Glomerular visceral epithelial cell (primary cell): ENCODE results near the gene TES.
"Not testable (repeated sequence)": the region's sequence is repeated elsewhere in the genome, so short reads cannot be mapped to it uniquely, and the experiment has no call there.

Experiments used
- DNase-seq: peaks from one replicate; pipeline ENCODE4 v3.0.0-alpha.2; 2016; ENCODE audit errors: extremely low spot score

The TES gene

GRCh38 chr7:116242759-116243158 lies 32.4 kb downstream of the TES start:
- no peak for DNase-seq

- DNase-seq = not testable (repeated sequence)
Observed at GRCh38 chr7:116244803-116245202, 34.5 kb downstream of the TES start.

DNA sequence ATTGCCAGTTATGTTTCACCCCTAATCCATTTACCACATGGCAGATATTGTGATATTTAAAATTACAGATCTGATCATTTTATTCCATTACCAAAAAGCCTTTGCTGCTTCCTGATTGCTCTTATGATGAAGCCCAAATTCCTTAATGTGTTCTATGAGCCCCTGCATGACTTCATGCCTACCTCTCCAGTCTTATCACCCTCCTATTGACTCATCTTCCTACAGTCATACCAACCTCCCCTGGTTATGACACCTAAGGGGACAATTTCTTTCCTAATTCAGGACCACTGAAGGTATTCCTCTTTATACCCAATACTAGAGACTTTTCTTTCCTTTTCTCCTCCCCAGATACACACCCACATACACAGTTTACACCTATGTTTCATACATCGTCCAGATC lies 36.0 kb downstream of the TES start:
- DNase-seq = no peak

DNA sequence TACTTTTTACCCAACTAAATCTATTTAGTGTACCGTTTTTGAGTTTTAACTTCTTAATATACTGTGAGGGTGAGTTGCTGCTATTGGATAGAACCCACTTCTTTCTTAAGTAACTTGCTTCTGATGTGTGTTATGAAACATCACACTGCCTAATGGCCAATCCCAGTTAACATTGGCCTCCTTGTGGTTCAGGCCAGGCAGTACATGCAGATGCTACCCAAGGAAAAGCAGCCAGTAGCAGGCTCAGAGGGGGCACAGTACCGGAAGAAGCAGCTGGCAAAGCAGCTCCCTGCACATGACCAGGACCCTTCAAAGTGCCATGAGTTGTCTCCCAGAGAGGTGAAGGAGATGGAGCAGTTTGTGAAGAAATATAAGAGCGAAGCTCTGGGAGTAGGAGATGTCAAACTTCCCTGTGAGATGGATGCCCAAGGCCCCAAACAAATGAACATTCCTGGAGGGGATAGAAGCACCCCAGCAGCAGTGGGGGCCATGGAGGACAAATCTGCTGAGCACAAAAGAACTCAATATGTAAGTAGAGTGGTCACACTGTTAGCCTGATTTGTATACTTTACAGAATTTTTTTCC lies 39.7 kb downstream of the TES start:
- peak; percentile 28 for DNase-seq

DNA sequence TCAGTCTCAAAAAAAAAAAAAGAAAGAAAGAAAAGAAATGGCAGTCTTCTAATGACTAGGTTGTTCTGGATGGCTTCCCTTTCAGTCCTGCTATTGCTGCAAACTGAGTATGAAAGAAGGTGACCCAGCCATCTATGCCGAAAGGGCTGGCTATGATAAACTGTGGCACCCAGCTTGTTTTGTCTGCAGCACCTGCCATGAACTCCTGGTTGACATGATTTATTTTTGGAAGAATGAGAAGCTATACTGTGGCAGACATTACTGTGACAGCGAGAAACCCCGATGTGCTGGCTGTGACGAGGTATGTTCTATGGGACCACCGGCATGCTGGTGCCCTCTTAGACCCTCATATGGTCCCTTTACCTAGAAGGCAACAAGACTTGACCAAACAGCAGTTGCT lies 41.3 kb downstream of the TES start:
- DNase-seq = no peak

DNA sequence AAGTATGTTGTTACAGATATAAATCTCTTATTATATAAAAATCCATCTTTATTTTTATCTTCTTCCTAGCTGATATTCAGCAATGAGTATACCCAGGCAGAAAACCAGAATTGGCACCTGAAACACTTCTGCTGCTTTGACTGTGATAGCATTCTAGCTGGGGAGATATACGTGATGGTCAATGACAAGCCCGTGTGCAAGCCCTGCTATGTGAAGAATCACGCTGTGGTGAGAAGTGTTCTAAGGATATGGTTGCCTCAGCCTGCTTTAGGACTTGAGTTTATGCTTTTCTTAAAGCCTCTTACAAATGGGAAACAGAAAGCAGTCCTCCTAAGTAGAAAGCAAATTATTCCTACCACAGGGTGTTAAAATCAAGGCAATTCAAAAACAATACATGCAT lies 41.9 kb downstream of the TES start:
- no peak for DNase-seq

DNA sequence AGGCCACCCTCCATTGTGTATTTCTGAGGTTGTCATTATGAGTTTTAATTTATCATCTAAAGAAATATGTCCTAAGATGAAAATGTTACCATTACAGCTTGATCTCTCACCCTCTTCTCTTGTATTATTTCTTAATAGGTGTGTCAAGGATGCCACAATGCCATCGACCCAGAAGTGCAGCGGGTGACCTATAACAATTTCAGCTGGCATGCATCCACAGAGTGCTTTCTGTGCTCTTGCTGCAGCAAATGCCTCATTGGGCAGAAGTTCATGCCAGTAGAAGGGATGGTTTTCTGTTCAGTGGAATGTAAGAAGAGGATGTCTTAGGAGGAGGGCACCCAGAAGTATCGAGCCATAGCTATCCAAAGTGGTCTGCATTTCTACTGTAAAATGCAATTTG lies 46.8 kb downstream of the TES start:
- DNase-seq = no peak

- DNase-seq = peak; percentile 70
Observed at GRCh38 chr7:116258734-116259133, 48.4 kb downstream of the TES start.

- DNase-seq = no peak
Observed at GRCh38 chr7:116259156-116259870, 49.0 kb downstream of the TES start.

DNA sequence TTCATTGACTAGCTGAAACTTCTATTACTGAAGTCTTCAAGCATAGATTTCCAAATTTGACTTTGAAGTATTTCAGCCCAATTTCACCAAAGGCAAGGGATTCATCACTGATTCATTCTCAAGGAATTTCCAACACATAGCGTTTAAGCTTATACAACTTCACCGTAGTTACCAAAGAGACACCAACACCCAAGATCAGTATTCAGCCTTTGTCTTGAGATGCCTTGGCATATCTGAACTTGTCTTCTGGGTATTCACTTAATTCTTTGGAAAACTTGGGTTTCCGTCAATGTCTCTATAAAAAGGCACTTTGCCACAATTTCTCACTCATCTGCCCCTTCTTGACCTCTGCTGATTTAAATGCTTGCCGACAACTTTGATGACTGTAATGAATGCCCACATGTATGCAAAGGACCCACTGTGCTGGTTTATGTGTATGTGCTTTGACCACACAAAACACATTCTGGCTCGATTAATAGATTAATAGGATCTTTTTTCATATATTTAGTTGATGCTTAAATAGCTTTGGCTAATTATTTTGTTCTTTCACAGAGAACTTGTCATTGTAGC lies 49.6 kb downstream of the TES start:
- DNase-seq = peak; percentile 73

DNA sequence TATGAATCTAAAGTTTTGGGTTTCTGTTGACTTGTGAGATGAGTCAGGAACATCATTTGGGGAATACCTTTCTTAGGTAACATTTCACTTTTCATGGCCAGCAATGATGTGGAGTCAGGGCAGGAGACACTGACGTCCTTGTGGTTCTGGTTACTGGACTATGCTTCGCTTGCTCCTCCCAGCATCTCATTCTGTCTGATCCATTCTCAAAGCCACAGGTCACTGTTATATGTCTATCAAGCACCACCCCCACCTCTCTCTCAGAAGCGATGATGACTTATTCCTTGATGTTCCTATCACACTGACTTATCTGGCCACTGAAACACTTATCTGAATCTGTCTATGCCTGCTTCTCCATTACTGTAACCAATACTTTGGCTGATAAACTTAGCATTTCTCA lies 51.6 kb downstream of the TES start:
- DNase-seq = no peak

DNA sequence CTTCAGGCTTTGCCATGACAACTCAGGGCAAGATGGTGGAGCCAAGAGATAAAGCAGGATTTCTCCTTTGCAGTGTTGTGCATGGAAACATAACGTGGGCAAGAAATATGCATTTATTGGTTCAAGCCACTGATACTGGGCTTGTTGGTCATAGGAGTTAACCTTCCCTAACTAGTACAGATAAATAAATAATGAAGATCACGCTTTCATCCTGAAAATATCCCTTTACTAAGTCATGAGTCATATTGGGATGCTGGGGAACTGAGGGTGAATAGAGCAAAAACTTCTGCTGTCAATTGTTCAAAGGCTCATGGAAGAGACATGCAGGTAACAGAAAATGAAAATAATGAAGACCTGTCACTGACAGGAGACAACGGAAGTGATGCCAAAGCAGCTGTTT lies 55.5 kb downstream of the TES start:
- DNase-seq = no peak

- no peak for DNase-seq
Observed at GRCh38 chr7:116269466-116269865, 59.1 kb downstream of the TES start.

- no peak for DNase-seq
Observed at GRCh38 chr7:116271161-116271913, 61.0 kb downstream of the TES start.

DNA sequence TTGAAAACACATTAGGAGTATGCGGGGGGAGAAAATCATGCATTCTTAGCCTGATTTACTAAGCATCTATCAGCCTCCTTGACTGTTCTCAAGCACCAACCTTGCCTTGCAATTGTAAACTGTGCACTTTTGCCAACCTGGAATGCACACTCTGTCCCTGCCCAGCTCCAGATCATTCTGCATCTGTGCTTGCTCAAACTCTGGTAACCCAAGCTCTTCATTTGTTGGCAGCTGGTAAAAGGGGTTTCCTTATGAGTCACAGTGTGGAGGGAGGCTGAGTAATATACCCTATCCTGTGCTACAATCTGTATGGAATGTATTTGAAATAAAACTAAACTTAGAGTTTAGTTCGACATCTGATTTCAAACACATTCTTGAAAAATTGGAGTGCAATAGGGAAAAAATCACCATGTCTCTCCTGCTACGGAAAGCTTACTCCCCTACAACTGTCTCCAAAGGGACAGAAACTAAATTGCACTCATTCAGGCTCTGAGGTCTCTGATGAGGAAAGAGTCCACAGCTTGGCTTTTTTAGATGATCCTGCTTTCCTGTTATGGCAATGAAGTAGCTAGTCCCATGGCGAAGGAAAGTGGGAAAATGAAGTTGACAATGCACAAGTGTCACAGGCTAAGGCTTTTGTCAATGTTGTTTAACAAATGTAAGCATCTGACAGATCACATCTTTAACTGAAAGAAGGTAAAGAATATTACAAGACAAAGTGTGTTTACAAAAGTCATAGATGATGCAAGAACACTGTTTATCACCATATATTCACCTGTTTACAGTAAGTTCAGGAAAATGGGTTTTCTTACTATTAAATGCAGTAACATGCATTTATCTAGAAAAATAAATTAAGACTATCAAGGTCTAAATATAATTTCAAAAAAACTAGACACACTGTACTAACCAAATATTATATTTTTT lies 61.9 kb downstream of the TES start:
- peak; percentile 86 for DNase-seq

DNA sequence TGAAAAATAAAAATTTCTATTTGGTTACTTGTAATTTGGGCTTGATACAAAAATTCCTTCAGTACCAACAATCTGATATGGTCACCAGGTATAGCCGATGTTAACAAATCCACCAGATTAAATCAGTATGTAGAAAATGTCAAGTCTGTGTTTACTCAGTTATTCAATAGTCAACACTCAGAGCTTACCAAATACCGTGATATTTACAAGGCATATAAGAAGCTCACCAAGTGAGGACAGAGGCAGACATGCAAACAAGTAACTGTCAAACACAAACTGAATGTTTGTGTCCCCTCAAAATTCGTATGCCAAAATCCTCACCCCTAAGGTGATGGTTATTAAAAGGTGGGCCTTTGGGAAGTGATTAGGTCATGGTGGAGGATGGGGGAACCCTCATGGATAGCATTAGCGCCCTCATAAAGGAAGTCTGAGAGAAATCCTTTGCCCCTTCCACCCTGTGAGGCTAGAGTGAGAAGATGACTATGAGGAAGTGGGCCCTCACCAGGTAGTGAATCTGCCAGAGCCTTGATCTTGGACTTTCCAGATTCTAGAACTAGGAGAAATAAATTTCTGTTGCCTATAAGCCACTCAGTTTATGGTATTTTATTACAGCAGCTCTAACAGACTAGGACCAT lies 63.1 kb downstream of the TES start:
- DNase-seq = no peak

GRCh38 chr7:116273918-116274301 lies 63.6 kb downstream of the TES start:
- no peak for DNase-seq

GRCh38 chr7:116277070-116277469 lies 66.7 kb downstream of the TES start:
- no peak for DNase-seq

DNA sequence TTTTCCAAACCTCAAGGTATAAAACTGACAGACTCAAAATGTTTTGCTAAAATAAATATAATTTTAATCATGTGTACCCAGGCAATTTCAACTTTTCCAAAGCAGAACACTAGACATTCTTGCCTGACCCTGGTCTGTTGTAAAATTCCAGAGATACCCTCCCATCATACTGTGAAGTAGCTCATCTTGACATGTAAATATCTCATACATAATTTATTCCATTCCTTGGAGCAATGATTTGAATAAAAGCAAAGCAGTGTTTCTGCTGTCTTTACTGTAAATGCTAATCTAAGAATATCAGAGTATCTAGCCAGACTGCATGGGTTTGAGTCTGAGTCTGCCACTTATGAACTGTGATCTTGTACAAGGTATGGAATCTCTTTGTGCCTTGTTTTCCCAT lies 68.9 kb downstream of the TES start:
- no peak for DNase-seq

DNA sequence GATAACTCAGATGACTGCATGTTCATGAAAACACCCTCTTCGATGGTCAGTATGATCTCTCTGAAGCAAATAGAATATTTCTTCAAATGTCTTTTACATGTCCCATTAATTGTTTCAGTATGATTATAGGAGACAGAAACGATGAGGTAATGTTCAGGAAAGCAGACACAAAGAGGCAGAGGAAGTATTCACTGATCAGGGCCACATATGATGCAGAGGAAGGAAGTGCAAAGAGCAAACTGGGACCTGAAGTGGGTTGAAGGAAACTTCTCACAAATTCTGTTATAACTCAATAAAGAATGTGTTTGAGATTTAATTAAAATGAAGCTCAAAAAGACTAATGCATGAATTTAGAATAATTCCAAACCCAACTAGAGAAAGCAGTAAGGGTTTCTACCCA lies 70.5 kb downstream of the TES start:
- no peak for DNase-seq

DNA sequence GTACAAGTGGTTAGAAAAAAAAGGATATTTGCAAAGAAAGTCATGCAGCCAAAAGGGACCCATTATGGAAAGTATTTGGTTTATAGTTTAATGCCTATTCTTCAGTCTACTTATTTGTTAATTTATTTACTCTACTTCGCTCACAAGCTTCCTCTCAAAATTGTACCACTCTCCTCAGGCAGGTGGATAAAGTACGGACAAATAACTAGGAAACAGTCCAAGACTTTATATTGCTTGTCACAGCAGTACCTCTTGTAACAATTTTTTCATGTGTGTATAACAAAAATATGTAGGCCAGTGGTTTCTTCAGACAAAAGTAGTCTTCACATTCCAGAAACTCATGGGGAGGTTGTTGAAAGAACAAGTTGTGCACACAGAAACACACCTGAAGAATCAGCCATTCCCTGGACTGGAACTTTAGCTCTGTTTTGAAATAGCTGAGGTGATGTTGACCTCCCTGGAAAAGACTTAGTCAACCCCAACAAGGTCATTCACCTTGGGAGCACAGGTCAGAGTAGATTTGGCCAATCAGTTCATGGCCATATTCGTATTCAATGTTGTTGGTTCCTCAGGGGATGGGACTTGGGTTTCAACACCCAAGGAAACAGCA lies 73.4 kb downstream of the TES start:
- DNase-seq = no peak
